ENCODE data around the gene SMC2. TPM values are rescaled to one million over a fixed set of nuclear protein-coding genes. Genes with fewer than 3 reads are reported as not detected.

The SMC2 gene
- total and polyA plus RNA-seq, 2 donors (not counting 3 experiments of a cell fraction or from before 2014, with no cell fraction given) = 5.3 to 34.1 TPM

DNA sequence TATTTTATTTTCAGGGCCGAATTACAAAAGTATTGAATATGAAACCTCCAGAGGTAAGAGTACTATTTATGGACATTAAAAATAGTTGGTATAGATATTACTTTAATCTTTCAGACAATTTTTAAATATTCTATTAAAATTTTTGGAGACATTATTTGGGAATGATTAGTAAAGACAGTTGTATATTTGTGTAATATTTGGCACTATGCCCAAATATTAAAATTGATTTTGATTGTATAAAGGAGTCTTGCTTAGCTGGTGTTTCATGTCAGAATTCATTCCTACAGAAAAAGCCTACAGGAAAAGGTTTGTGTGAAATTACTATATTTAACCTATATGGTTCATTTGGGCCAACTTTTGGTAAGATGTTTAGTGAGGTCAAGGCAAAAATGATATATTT lies 5.5 kb downstream of the SMC2 start:
- H3K4me1 ChIP-seq (ENCODE audit: control insufficient read depth, extremely low read depth, insufficient read depth, low read length) = peaks cover 7% of the 10 kb centered on the region
- H3K9me1 ChIP-seq (replicated peaks; ENCODE audit: control insufficient read depth, extremely low read depth, insufficient read depth, low read length) = no peaks in the 10 kb centered on the region
- no TSS peak for BruUV-seq (replicated peaks)
- no peaks in the 10 kb centered on the region for H3K9me3 ChIP-seq (replicated peaks; ENCODE audit: control insufficient read depth, insufficient read depth, low read length)
- H3K4me3 ChIP-seq (replicated peaks in 1 of 3; ENCODE audit: insufficient read depth in 1 of 3, low read depth in 1 of 3, low read length in 3 of 3) = no peak overlapping the region
- TF ChIP-seq POLR2AphosphoS5 (IDR thresholded peaks at IDR 0.05; ENCODE audit: insufficient read depth, low read depth, low read length) = no peak
- no peak for TF ChIP-seq POLR2A (IDR thresholded peaks at IDR 0.05; ENCODE audit: low read depth, low read length)
- TF ChIP-seq, protein P1, sequence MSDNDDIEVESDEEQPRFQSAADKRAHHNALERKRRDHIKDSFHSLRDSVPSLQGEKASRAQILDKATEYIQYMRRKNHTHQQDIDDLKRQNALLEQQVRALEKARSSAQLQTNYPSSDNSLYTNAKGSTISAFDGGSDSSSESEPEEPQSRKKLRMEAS (IDR thresholded peaks at IDR 0.05; ENCODE audit: insufficient read depth, insufficient read length) = no peak
- TF ChIP-seq JUN (IDR thresholded peaks at IDR 0.05; ENCODE audit: borderline replicate concordance, insufficient read depth, insufficient read length, low read depth) = no peak
- TF ChIP-seq GATA2 (IDR thresholded peaks at IDR 0.05; ENCODE audit: insufficient read depth, insufficient read length, low read depth, low read length) = no peak
- no peak for TF ChIP-seq MYC (IDR thresholded peaks at IDR 0.05; ENCODE audit: low read depth, low read length)
- TF ChIP-seq EZH2 (IDR thresholded peaks at IDR 0.05; ENCODE audit: borderline replicate concordance, low read depth, low read length, severe bottlenecking) = no peak
- no peak for TF ChIP-seq FOS (IDR thresholded peaks at IDR 0.05; ENCODE audit: borderline replicate concordance, insufficient read depth, low read length)
- TF ChIP-seq, protein P2, sequence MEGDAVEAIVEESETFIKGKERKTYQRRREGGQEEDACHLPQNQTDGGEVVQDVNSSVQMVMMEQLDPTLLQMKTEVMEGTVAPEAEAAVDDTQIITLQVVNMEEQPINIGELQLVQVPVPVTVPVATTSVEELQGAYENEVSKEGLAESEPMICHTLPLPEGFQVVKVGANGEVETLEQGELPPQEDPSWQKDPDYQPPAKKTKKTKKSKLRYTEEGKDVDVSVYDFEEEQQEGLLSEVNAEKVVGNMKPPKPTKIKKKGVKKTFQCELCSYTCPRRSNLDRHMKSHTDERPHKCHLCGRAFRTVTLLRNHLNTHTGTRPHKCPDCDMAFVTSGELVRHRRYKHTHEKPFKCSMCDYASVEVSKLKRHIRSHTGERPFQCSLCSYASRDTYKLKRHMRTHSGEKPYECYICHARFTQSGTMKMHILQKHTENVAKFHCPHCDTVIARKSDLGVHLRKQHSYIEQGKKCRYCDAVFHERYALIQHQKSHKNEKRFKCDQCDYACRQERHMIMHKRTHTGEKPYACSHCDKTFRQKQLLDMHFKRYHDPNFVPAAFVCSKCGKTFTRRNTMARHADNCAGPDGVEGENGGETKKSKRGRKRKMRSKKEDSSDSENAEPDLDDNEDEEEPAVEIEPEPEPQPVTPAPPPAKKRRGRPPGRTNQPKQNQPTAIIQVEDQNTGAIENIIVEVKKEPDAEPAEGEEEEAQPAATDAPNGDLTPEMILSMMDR (IDR thresholded peaks at IDR 0.05; ENCODE audit: extremely low read depth in 1 of 2, insufficient read depth in 1 of 2, low read depth in 1 of 2, low read length in 2 of 2) = no peak
- H3K79me2 ChIP-seq (ENCODE audit: control insufficient read depth, insufficient read depth, low read length) = peaks cover 20% of the 10 kb centered on the region
- no peaks in the 10 kb centered on the region for H3K27me3 ChIP-seq (ENCODE audit: control insufficient read depth in 2 of 2, insufficient read depth in 2 of 2, low read length in 2 of 2)
- H2AFZ ChIP-seq (ENCODE audit: low read depth, low read length) = no peak overlapping the region
- ChIA-PET CTCF (interaction anchor here (3.1 kb wide), 1 partner anchor 14 kb away, joined by 15 read pairs; no protein-coding TSS in a partner anchor), POLR2A (no interaction called here)
- DNase-seq (ENCODE audit: low read depth, low spot score) (no peak), FAIRE-seq (no peak)
- H3K27ac ChIP-seq (ENCODE audit: insufficient read depth, low read depth, low read length) = no peak overlapping the region
- intact Hi-C loops (cut with micrococcal nuclease) (no loop called here), dilution Hi-C loops (cut with MboI; ENCODE audit: extremely low pct_ligation_motif_present, low sequenced_read_pairs) (no loop called here)
- H4K20me1 ChIP-seq (replicated peaks; ENCODE audit: control insufficient read depth, extremely low read depth, insufficient read depth, low read length) = no peaks in the 10 kb centered on the region
- peaks cover 0 to 19% of the 10 kb centered on the region in 2 experiments for H3K36me3 ChIP-seq (ENCODE audit: control insufficient read depth in 2 of 2, extremely low read depth in 1 of 2, insufficient read depth in 2 of 2, low read length in 2 of 2)
- no peak overlapping the region for H3K9ac ChIP-seq (replicated peaks; ENCODE audit: extremely low read depth, insufficient read depth, low read length)
- no peak overlapping the region for H3K4me2 ChIP-seq (ENCODE audit: insufficient read depth, low read length)

Measured in endothelial cell of umbilical vein (primary cell).